H9 (cell line): ENCODE data around the gene ITPR2. TPM values are rescaled to one million over a fixed set of nuclear protein-coding genes. Genes with fewer than 3 reads are reported as not detected.

Experiments used
- DNase-seq: peaks from one replicate; pipeline ENCODE4 v3.0.0-alpha.2; 2017
- H2AFZ ChIP-seq: one replicate; pipeline ENCODE4 v1.6.1; 2013; ENCODE audit warnings: mild to moderate bottlenecking, low read length, control low read depth, moderate library complexity
- H2AK5ac ChIP-seq: 2 replicates; pipeline ENCODE4 v1.6.1; 2013; ENCODE audit warnings: low read length, control low read depth, mixed read lengths; ENCODE audit not compliant: insufficient read length
- H2BK120ac ChIP-seq: one replicate; pipeline ENCODE4 v1.6.1; 2013; ENCODE audit warnings: low read depth, mild to moderate bottlenecking, low read length, control low read depth, inconsistent platforms; ENCODE audit not compliant: poor library complexity, severe bottlenecking
- H2BK12ac ChIP-seq: 2 replicates; pipeline ENCODE4 v1.6.1; 2013; ENCODE audit warnings: low read length, control low read depth, mixed read lengths, low read depth; ENCODE audit not compliant: insufficient read length
- H2BK15ac ChIP-seq: 2 replicates; pipeline ENCODE4 v1.6.1; 2013; ENCODE audit warnings: low read depth, low read length, control low read depth
- H2BK20ac ChIP-seq: one replicate; pipeline ENCODE4 v1.6.1; 2013; ENCODE audit warnings: low read depth, mild to moderate bottlenecking, low read length, control low read depth, inconsistent platforms; ENCODE audit not compliant: poor library complexity, severe bottlenecking
- H2BK5ac ChIP-seq: 2 replicates; pipeline ENCODE4 v1.6.1; 2013; ENCODE audit warnings: low read length, control low read depth, mixed read lengths; ENCODE audit not compliant: insufficient read length
- H3K14ac ChIP-seq: 2 replicates; pipeline ENCODE4 v1.6.1; 2013; ENCODE audit warnings: low read length, control low read depth; ENCODE audit not compliant: insufficient read depth
- H3K18ac ChIP-seq: 2 replicates; pipeline ENCODE4 v1.6.1; 2013; ENCODE audit warnings: low read depth, mild to moderate bottlenecking, mixed read lengths, low read length, control low read depth; ENCODE audit not compliant: insufficient read length
- H3K23ac ChIP-seq: 2 replicates; pipeline ENCODE4 v1.6.1; 2013; ENCODE audit warnings: low read length, control low read depth, mixed read lengths, low read depth; ENCODE audit not compliant: insufficient read length
- H3K23me2 ChIP-seq: 2 replicates; pipeline ENCODE4 v1.6.1; 2013; ENCODE audit warnings: low read depth, mild to moderate bottlenecking, mixed read lengths, low read length, control low read depth; ENCODE audit not compliant: insufficient read length, poor library complexity, severe bottlenecking
- H3K27ac ChIP-seq: 2 replicates; pipeline ENCODE4 v1.5.1; 2013; ENCODE audit warnings: low read length, control low read depth, mixed read lengths, low read depth; ENCODE audit not compliant: insufficient read length
- H3K27me3 ChIP-seq: 2 replicates; pipeline ENCODE4 v1.6.1; 2013; ENCODE audit warnings: low read length, control low read depth, inconsistent platforms; ENCODE audit not compliant: insufficient read depth
- H3K4ac ChIP-seq: 2 replicates; pipeline ENCODE4 v1.6.1; 2013; ENCODE audit warnings: low read depth, mild to moderate bottlenecking, control low read depth, inconsistent platforms, low read length, moderate library complexity
- H3K4me1 ChIP-seq: 2 replicates; pipeline ENCODE4 v1.6.1; 2013; ENCODE audit warnings: low read length, control low read depth, inconsistent platforms; ENCODE audit not compliant: insufficient read depth
- H3K4me2 ChIP-seq: 2 replicates; pipeline ENCODE4 v1.6.1; 2013; ENCODE audit warnings: low read length, control low read depth, mixed read lengths; ENCODE audit not compliant: insufficient read length, insufficient read depth
- H3K56ac ChIP-seq: 2 replicates; pipeline ENCODE4 v1.6.1; 2013; ENCODE audit warnings: low read depth, mild to moderate bottlenecking, mixed read lengths, low read length, control low read depth; ENCODE audit not compliant: insufficient read length
- H3K79me1 ChIP-seq: 2 replicates; pipeline ENCODE4 v1.6.1; 2013; ENCODE audit warnings: low read depth, mild to moderate bottlenecking, moderate library complexity, low read length, control low read depth, inconsistent platforms; ENCODE audit not compliant: insufficient read depth, poor library complexity, severe bottlenecking
- H3K79me2 ChIP-seq: 2 replicates; pipeline ENCODE4 v1.6.1; 2013; ENCODE audit warnings: low read length, control low read depth, inconsistent platforms; ENCODE audit not compliant: insufficient read depth
- H3K9ac ChIP-seq: 2 replicates; pipeline ENCODE4 v1.6.1; 2013; ENCODE audit warnings: low read length, control low read depth, mixed read lengths; ENCODE audit not compliant: insufficient read length; ENCODE audit errors: extremely low read depth
- H3K9me3 ChIP-seq: one replicate; pipeline ENCODE4 v1.6.1; 2013; ENCODE audit warnings: low read depth, low read length, inconsistent platforms; ENCODE audit not compliant: control insufficient read depth
- H3T11ph ChIP-seq: one replicate; pipeline ENCODE4 v1.6.1; 2013; ENCODE audit warnings: mild to moderate bottlenecking, low read length, control low read depth, inconsistent platforms
- H4K20me1 ChIP-seq: one replicate; pipeline ENCODE4 v1.6.1; 2013; ENCODE audit not compliant: control insufficient read depth, insufficient read length, insufficient read depth
- H4K5ac ChIP-seq: 2 replicates; pipeline ENCODE4 v1.6.1; 2013; ENCODE audit warnings: low read depth, mild to moderate bottlenecking, mixed read lengths, low read length, control low read depth; ENCODE audit not compliant: insufficient read length
- H4K8ac ChIP-seq: replicated peaks from 2 replicates; pipeline ENCODE4 v1.6.1; 2013; ENCODE audit warnings: low read length, control low read depth, mixed read lengths, low read depth; ENCODE audit not compliant: insufficient read length
- H4K91ac ChIP-seq: 2 replicates; pipeline ENCODE4 v1.6.1; 2013; ENCODE audit warnings: low read depth, mild to moderate bottlenecking, moderate library complexity, mixed read lengths, low read length, control low read depth; ENCODE audit not compliant: insufficient read length
- H3K27ac Mint-ChIP-seq, 3 experiments: 2 replicates in 2 of 3; 3 replicates in 1 of 3; pipeline ENCODE4 v1.8.0; 2020 to 2021; ENCODE audit warnings: mixed read lengths in 3 of 3, mild to moderate bottlenecking in 1 of 3, moderate library complexity in 1 of 3
- H3K27me3 Mint-ChIP-seq: 2 replicates; pipeline ENCODE4 v1.8.0; 2021; ENCODE audit warnings: low read depth, mild to moderate bottlenecking, moderate library complexity, mixed read lengths
- H3K36me3 Mint-ChIP-seq, 3 experiments: 2 replicates in 2 of 3; 3 replicates in 1 of 3; pipeline ENCODE4 v1.8.0; 2020 to 2021; ENCODE audit warnings: low read depth in 3 of 3, mixed read lengths in 3 of 3; ENCODE audit not compliant: insufficient read depth in 1 of 3
- H3K4me1 Mint-ChIP-seq, 2 experiments: 2 replicates each; pipeline ENCODE4 v1.8.0; 2020; ENCODE audit warnings: mixed read lengths in 2 of 2
- H3K4me3 Mint-ChIP-seq, 2 experiments: 2 replicates in 1 of 2; 3 replicates in 1 of 2; pipeline ENCODE4 v1.8.0; 2020 to 2021; ENCODE audit warnings: mild to moderate bottlenecking in 2 of 2, mixed read lengths in 2 of 2, moderate library complexity in 1 of 2
- H3K9me3 Mint-ChIP-seq, 2 experiments: 2 replicates in 1 of 2; 3 replicates in 1 of 2; pipeline ENCODE4 v1.8.0; 2020; ENCODE audit warnings: mild to moderate bottlenecking in 2 of 2, mixed read lengths in 2 of 2, moderate library complexity in 1 of 2
- WGBS: extraction: QIAGEN DNeasy Blood & Tissue Kit; methylation state at CpG from one replicate; pipeline ENCODE4 v1.1.7; 2013; ENCODE audit warnings: missing lambda C conversion rate, low lambda C conversion rate, mixed read lengths; ENCODE audit not compliant: insufficient read length; ENCODE audit errors: extremely low coverage; 5-methylcytosine and 5-hydroxymethylcytosine counted together
- total RNA-seq: library from RNA; stranded (reverse); gene quantifications from 2 replicates; pipeline ENCODE4 v1.2.1, GENCODE V29; 2021
- TF ChIP-seq, protein P1 (sequence below): fragments of 200-600 bp; sonication (generic); conservative IDR thresholded peaks from 3 replicates; pipeline ENCODE4 v1.8.0; 2021; ENCODE audit warnings: antibody characterized with exemption, mild to moderate bottlenecking

The ITPR2 gene
- total RNA-seq, 1 experiment from 2014 or later, result 14.8 TPM

DNA sequence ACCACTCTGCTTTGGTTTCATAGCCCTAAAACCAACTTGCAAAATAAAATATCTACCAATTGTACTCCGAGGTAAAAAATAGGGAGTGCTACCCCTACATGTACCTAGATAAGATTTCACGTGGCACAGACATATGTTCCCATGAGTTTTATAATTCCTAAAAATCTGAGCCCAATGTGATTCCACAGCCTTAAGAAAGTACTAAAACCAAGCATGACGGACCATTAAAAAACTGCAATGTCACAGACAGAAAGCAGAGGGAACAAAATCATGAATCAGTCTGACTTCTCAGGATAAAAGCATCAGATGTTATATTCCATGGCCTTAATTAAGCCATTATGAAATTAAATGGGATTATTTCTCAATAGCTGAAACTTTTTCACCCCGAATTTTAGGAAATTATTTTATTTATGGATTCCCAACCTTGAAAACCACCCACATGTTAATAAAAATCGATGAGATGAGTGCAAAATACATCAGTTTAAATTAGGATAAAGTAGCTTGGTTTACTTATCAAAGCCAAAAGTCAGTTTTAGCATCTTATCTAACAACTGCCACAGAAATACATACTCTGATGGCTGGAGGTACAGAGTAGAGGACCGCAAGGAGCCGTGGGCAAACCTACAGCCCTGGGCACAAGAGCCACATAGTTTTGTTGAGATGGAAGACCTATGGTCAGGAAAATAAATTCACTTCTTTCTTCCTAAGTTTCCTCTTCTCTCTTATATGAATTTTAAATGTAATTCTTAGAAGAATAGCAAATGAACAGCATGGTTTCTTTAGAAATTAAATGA lies 4.5 kb downstream of the ITPR2 start:
- Histone ChIP-seq H3K79me1 (peaks cover 8% of the 10 kb centered on the region), H4K91ac (no peak overlapping the region), H3K9me3 (no peaks in the 10 kb centered on the region), H2BK5ac (no peak overlapping the region), H3K27ac (no peak overlapping the region), H3K4me2 (no peak overlapping the region), H3T11ph (no peak overlapping the region), H3K4me1 (peaks cover 6% of the 10 kb centered on the region; the same call in 1 of the 2 replicates), H2BK12ac (no peak overlapping the region), H3K27me3 (no peaks in the 10 kb centered on the region), H3K4ac (no peak overlapping the region), H3K23me2 (peaks cover 6% of the 10 kb centered on the region), H2BK15ac (no peak overlapping the region), H3K79me2 (peaks cover 43% of the 10 kb centered on the region; the same call in 1 of the 2 replicates), H3K56ac (no peak overlapping the region), H4K8ac (no peak overlapping the region), H3K14ac (no peak overlapping the region), H4K5ac (no peak overlapping the region), H3K9ac (no peak overlapping the region), H3K23ac (no peak overlapping the region), H2BK120ac (no peak overlapping the region), H4K20me1 (no peaks in the 10 kb centered on the region), H2AK5ac (no peak overlapping the region), H2BK20ac (no peak overlapping the region), H2AFZ (no peak overlapping the region), H3K18ac (no peak overlapping the region)
- TF ChIP-seq, protein P1, sequence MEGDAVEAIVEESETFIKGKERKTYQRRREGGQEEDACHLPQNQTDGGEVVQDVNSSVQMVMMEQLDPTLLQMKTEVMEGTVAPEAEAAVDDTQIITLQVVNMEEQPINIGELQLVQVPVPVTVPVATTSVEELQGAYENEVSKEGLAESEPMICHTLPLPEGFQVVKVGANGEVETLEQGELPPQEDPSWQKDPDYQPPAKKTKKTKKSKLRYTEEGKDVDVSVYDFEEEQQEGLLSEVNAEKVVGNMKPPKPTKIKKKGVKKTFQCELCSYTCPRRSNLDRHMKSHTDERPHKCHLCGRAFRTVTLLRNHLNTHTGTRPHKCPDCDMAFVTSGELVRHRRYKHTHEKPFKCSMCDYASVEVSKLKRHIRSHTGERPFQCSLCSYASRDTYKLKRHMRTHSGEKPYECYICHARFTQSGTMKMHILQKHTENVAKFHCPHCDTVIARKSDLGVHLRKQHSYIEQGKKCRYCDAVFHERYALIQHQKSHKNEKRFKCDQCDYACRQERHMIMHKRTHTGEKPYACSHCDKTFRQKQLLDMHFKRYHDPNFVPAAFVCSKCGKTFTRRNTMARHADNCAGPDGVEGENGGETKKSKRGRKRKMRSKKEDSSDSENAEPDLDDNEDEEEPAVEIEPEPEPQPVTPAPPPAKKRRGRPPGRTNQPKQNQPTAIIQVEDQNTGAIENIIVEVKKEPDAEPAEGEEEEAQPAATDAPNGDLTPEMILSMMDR, result no peak
- Mint-ChIP-seq H3K4me3 (0 out of 5 replicates have a peak overlapping the region, but pooled peaks of 1 of the 2 experiments have one; percentile 12), H3K27me3 (peaks cover 2% of the 10 kb centered on the region), H3K9me3 (no peaks in the 10 kb centered on the region), H3K4me1 (peaks cover 20 to 22% of the 10 kb centered on the region in 2 experiments), H3K36me3 (no peaks in the 10 kb centered on the region), H3K27ac (no peak overlapping the region)
- WGBS, result no CpG with 5 or more reads among the region's 7 CpGs
- no peak for DNase-seq
